Fibroblast of peridontal ligament (primary cell): ENCODE results near the gene SLC25A21.

Experiments used
- DNase-seq: peaks from one replicate; pipeline ENCODE4 v3.0.0-alpha.2; 2010; ENCODE audit errors: extremely low read depth

SLC25A21 gene

GRCh38 chr14:37143475-37143874 lies 28.9 kb downstream of the SLC25A21 start:
- no peak for DNase-seq

- DNase-seq: peak; percentile 49
Observed at GRCh38 chr14:37142835-37143401, 29.5 kb downstream of the SLC25A21 start.

DNA sequence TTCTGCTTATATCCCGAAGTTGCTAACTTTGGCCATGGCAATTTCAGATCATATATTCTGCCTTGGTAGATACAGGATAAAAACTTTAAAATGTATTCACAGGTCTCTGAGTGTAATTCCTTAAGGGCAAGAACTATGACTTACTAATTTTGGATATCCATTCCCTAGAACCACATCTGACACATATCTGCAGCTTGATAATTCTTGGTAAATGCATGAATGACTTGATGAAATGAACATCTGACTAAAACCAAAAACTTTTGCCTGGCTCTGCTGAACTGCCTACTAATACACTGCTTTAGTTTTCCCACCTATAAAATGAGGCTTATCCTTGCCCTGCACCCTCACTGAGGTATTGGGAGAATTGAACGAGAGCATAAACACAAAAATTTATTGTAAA lies 32.2 kb downstream of the SLC25A21 start:
- DNase-seq: no peak

- no peak for DNase-seq
Observed at GRCh38 chr14:37139710-37140109, 32.7 kb downstream of the SLC25A21 start.

- DNase-seq: no peak
Observed at GRCh38 chr14:37138898-37139297, 33.5 kb downstream of the SLC25A21 start.

- no peak for DNase-seq
Observed at GRCh38 chr14:37133284-37133913, 39.0 kb downstream of the SLC25A21 start.

DNA sequence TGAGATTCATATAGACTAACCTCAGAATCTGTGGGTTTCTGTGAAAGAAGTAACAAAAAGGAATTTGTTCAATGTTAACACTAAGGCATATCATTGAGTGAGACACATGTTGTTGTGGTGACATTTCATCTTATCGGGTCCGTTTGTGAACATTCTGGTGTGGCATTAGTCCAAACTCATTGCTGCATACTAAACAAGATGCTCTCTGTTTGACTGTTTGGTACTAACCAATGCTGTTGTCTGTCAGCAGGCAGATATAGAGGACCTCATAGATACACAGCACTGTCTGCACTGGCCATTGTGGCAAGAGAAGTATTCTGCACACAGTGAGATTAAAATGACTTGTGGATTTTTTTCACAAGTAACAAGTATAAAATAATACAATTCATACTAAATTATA lies 41.2 kb downstream of the SLC25A21 start:
- no peak for DNase-seq

- no peak for DNase-seq
Observed at GRCh38 chr14:37129047-37129446, 43.4 kb downstream of the SLC25A21 start.

GRCh38 chr14:37124614-37125013 lies 47.8 kb downstream of the SLC25A21 start:
- DNase-seq: no peak

DNA sequence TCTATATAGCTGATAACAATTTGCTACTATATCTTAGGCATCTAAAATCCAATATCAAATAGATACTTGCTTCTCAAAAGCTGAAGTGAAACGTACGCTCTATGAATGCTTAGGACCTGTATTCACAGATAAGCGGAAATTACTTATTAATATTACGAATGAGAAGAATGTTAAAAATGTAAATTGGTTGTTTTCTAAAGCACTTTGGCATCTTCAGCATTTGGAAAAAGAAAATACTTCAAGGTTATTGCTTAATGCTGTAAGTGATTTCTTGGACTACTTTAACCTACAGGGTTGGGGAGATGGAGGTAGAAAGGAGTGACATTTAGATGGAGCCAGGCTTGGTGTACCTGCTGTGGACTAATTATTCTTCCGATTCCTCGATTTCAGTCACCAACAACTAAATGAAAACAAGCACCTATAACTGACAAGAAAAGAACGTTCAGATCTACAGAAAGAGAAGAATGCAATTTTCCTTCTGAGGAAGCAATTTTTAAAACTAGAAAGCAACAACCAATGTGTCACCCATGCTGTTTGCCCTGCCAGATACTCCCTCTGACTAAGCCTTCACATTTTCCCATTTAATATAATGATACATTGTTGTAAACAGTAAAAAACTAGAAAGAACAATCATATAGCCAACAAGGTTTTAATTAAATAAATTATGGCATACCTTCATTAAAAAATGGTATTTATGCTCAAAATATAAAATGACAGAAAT lies 49.3 kb downstream of the SLC25A21 start:
- no peak for DNase-seq

DNA sequence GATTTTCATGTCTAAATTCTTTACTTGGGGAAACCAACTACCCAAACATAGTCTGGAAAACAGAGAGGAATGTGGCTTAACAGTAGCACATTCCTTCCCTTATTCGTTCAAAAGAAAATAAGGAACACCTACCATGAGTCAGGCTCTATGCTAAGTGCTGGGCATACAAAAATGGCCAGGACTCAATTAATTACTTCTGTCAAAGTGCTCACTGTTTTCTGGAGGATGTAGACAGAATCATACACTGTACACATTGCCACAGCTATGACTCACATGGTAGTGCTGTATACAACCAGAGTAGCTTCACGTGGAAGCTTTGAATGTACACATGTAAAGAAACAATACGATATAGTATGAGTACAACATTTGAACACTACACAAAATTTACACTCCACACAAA lies 50.1 kb downstream of the SLC25A21 start:
- DNase-seq: peak; percentile 20

DNA sequence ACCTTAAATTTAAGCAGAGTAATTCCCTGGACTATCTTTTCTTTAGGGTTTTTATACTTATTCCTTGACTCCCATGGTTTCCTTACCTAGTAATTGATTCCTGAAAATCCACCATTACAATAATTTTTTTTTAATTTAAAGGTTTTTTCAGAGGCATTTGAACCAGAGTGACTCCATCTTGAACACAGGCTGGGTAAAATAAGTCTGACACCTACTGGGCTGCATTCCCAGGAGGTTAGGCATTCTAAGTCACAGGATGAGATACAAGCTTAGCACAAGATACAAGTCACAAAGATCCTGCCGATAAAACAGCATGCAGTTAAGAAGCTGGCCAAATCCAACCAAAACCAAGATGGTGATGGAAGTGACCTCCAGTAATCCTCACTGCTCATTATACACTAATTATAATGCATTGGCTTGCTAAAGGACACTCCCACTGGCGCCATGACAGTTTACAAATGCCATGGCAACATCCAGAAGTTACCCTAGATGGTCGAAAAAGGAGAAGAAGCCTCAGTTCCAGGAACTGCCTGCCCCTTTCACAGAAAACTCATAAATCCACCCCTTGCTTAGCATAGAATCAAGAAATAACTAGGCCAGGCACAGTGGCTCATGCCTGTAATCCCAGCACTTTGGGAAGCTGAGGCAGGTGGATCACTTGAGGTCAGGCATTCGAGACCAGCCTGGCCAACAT lies 53.6 kb downstream of the SLC25A21 start:
- DNase-seq: no peak

DNA sequence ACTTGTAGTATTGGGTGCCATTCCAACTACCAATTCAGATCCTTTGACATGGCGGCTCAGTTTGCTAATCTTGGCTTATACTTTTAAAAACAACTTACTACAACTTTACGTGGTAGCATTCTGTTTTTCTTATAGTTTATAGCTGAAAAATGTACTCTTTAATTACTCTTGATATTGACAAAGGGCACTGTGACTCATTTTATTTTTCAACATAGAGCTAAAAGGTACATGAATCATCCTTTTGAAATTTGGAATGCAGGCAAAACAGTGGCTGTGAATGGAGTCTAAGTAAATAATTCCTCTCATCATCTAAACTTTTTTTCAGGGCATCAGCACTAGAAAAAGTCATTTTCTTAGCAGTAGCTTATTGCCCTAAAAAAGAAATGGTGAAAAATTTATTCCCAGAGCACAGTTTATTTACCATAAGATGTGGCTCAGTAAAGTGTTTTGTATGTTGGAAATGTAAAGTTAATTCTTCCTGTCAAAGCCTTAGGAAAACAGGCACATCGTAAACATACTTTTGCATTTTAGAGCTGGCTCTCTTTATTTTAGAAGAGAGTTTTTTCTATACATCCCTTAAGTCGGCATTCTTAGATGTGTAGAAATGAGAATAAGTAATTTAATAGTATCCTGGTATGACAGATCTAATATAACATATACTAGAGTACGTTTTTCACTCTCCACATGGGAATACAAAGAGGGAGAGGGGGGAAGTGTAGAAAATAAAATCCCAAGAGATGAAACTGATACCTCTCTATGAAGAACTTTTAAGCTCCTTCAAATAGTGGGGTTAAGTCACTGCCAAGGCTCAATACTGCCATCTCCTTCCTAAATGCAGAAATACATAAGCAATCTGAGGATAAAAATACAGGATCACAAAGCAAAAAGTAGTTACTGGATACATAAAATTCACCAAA lies 55.2 kb downstream of the SLC25A21 start:
- DNase-seq: peak; percentile 89

- DNase-seq: no peak
Observed at GRCh38 chr14:37115406-37115805, 57.0 kb downstream of the SLC25A21 start.

DNA sequence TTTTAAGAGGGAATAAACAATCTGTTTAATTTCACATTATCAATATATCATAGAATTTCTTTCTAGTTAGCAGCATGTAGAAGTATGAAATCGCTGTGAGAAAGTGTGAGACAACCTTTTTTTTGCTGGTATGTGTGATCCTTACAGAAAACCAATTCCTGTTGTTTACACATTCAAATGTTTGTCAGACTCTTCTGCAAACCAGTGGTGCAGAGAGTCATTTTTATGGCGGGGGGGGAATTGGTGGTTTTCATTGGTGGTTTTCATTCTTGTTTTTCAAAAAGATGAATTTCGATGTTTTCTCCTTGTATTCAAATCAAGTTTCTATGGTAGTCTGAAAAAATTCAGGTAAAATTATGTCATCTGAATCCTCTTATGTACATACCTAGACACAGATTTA lies 57.8 kb downstream of the SLC25A21 start:
- no peak for DNase-seq

DNA sequence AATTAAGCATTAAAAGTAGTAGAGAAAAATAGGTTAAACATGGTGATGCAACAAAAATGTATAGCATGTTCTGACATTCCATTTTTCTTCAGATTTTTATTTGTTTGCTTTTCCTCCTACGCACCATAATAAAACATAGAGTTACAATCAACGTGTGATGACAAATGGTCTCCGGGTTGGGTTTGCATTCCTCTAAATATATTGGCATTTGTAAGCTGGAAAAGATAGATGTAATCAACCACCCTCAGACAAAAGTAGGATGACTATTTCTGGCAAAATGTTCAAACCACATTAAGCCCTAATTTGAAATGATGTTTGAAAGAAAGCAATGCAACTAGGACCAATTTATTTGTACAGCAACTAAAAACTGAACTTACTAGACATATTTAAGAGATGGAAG lies 58.4 kb downstream of the SLC25A21 start:
- DNase-seq: peak; percentile 82

- no peak for DNase-seq
Observed at GRCh38 chr14:37098132-37098531, 74.3 kb downstream of the SLC25A21 start.

DNA sequence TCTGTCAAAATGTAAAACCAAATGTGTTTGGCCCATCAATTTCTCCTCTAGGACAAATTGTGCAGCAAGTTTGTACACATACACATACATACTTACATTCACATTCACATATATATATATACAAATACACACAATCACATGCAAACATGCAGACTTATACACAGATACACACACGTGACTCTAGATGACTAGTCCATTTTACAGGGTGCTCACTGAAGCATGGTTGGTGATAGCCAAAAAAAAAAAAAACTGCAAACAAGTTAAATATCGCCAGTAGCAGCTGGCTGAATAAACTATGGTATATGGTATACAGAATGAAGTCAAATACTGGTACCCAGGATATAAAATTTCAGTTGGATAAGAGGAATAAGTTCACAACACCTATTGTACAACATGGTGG lies 77.9 kb downstream of the SLC25A21 start:
- no peak for DNase-seq

DNA sequence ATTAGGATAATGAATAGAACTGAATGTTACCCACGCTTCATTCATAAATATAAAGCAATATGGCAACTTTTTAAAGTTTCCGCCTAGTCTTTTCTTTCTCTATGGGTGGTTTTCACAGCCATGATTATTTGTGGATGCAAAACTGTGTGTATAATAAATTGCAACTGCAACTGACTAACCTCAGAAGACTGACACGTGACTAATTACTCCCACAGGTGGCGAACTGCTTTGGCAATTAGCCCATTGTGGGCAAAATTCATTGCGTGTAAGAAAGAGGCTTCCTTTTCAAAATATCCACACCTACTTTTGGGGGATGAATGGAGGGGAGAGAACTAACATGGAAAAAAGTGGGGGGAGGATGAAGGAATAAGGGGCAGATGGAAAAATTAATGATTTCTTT lies 79.0 kb downstream of the SLC25A21 start:
- DNase-seq: no peak

GRCh38 chr14:37091651-37092050 lies 80.8 kb downstream of the SLC25A21 start:
- DNase-seq: no peak

GRCh38 chr14:37090026-37090425 lies 82.4 kb downstream of the SLC25A21 start:
- peak; percentile 58 for DNase-seq

DNA sequence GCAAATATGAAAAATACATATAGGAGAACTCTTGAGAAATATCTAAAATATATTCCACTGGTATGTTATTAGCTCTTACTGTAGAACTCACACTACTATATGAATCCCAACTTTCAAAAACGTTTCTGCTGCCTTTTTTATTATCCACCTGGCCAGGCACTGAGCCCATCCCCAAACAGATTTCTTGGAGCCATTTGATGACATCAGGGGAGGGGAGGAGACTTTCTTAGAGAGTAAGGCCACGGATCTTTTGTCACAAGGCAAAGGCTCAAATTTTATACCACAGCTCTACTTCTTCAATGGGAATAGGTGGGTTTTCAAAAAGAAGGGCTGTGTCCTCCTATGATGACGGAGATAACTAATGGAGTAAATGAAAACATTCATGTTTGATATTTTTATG lies 83.0 kb downstream of the SLC25A21 start:
- no peak for DNase-seq
